Body of pancreas (tissue), 4 donors: ENCODE data around the gene ACTL8. TPM values are rescaled to one million over a fixed set of nuclear protein-coding genes. Genes with fewer than 3 reads are reported as not detected.

ENCODE experiments used
- ATAC-seq: fragments of 150-250 bp; one replicate; pipeline ENCODE4 v1.9.1; 2016
- DNase-seq, 4 donors: peaks; one replicate each; pipeline ENCODE4 v3.0.0-alpha.2; 2019
- H3K27ac ChIP-seq, 4 donors: fragments of 200-600 bp; sonication (generic); 1 replicate in 3 of 4; 2 replicates in 1 of 4; pipeline versions ENCODE4 v1.5.1 to v1.6.1; 2016 to 2019; ENCODE audit warnings: mild to moderate bottlenecking in 1 of 4, mixed read lengths in 1 of 4, moderate library complexity in 1 of 4
- H3K27me3 ChIP-seq, 2 donors: fragments of 200-600 bp; sonication (generic); one replicate each; pipeline ENCODE4 v1.6.0; 2016; ENCODE audit warnings: mild to moderate bottlenecking in 1 of 2
- H3K36me3 ChIP-seq, 2 donors: fragments of 200-600 bp; sonication (generic); replicated peaks in 1 of 2; 2 replicates each; pipeline ENCODE4 v1.5.1; 2016; ENCODE audit warnings: low read depth in 2 of 2; ENCODE audit not compliant: insufficient read depth in 1 of 2
- H3K4me1 ChIP-seq: fragments of 200-600 bp; sonication (generic); one replicate; pipeline ENCODE4 v1.6.0; 2016
- H3K4me3 ChIP-seq, 2 donors: fragments of 200-600 bp; sonication (generic); 1 replicate in 1 of 2; 2 replicates in 1 of 2; pipeline ENCODE4 v1.5.1; 2016 to 2019
- H3K9me3 ChIP-seq, 3 donors: fragments of 200-600 bp; sonication (generic); 1 replicate in 2 of 3; 2 replicates in 1 of 3; pipeline ENCODE4 v1.5.1; 2016
- CTCF ChIP-seq, 7 experiments: fragments of 450-650 bp in 4 of 7; fragments of 200-600 bp in 3 of 7; sonication (generic) in 3 of 7; IDR thresholded peaks; one replicate each; pipeline ENCODE4 v1.5.1; 2016 to 2019; ENCODE audit warnings: antibody characterized with exemption in 7 of 7
- POLR2A ChIP-seq, 3 donors: fragments of 450-650 bp; IDR thresholded peaks; one replicate each; pipeline ENCODE4 v1.6.1; 2016; ENCODE audit warnings: antibody characterized with exemption in 3 of 3, mild to moderate bottlenecking in 2 of 3
- WGBS, 2 donors: methylation state at CpG; one replicate each; pipeline ENCODE4 v1.1.5; 2017; 5-methylcytosine and 5-hydroxymethylcytosine counted together
- intact Hi-C: fragments of 100-400 bp; cut with DNase I; formaldehyde crosslinking; loops from one replicate; pipeline ENCODE4 v1.15.1; 2023
- total RNA-seq, 2 donors: library from RNA; depleted of rRNA; stranded (reverse); fragments of >200 nt; gene quantifications; one replicate each; pipeline ENCODE4 v1.1.0, GENCODE V29; 2016

Gene ACTL8
- total RNA-seq, 2 donors from 2014 or later = not detected

- DNase-seq (no peak), ATAC-seq (no peak)
- H3K4me1 ChIP-seq = no peaks in the 10 kb centered on the region
- H3K9me3 ChIP-seq = no peaks in the 10 kb centered on the region
- H3K27me3 ChIP-seq = no peaks in the 10 kb centered on the region
- TF ChIP-seq POLR2A (IDR thresholded peaks at IDR 0.05) = no peak
- TF ChIP-seq CTCF (IDR thresholded peaks at IDR 0.05) = no peak
- WGBS, 2 donors = 63 to 73% methylated on average over 4 to 5 of the region's 5 CpGs
- H3K36me3 ChIP-seq = no peaks in the 10 kb centered on the region
- intact Hi-C loops = no loop called here
- H3K27ac ChIP-seq = no peak overlapping the region
- H3K4me3 ChIP-seq = no peak overlapping the region
Measured at GRCh38 chr1:17875171-17875881, 120.2 kb downstream of the ACTL8 start.

GRCh38 chr1:17875882-17876280, 120.7 kb downstream of the ACTL8 start:
- Histone ChIP-seq H3K4me3 (no peak overlapping the region), H3K9me3 (no peaks in the 10 kb centered on the region), H3K27me3 (no peaks in the 10 kb centered on the region), H3K36me3 (no peaks in the 10 kb centered on the region), H3K27ac (no peak overlapping the region), H3K4me1 (no peaks in the 10 kb centered on the region)
- ATAC-seq (no peak), DNase-seq (no peak)
- TF ChIP-seq CTCF (IDR thresholded peaks at IDR 0.05) = no peak
- intact Hi-C loops = no loop called here
- WGBS, 2 donors = 90 to 98% methylated on average over 4 of the region's 4 CpGs

Other genes starting within 250 kb of the ACTL8 start
- gene ARHGEF10L, start 215.6 kb upstream of the ACTL8 start, total RNA-seq = 10 to 100 TPM; 81.4 to 93.1 TPM